Putamen (tissue), 1 donor: Measurements from ENCODE around the gene PDXK.

Experiments used
- DNase-seq: peaks from one replicate; pipeline ENCODE4 v3.0.0-alpha.2; 2016; ENCODE audit warnings: low spot score

PDXK gene

GRCh38 chr21:43782431-43783097, 63.6 kb downstream of the PDXK start:
- DNase-seq = no peak

GRCh38 chr21:43783098-43783700, 64.3 kb downstream of the PDXK start:
- DNase-seq = no peak

GRCh38 chr21:43785134-43785533, 66.2 kb downstream of the PDXK start:
- no peak for DNase-seq

GRCh38 chr21:43786300-43786806, 67.4 kb downstream of the PDXK start:
- no peak for DNase-seq

- no peak for DNase-seq
Measured at GRCh38 chr21:43786807-43787440, 68.0 kb downstream of the PDXK start.

- peak; percentile 93 for DNase-seq
Measured at GRCh38 chr21:43789276-43790009, 70.5 kb downstream of the PDXK start, which contains the start of gene RRP1. Gene RRP1, plus strand, starts transcription at chr21:43789577. Its CDS starts 53 bp downstream, at chr21:43789630.

- DNase-seq = no peak
Measured at GRCh38 chr21:43790010-43790524, 71.1 kb downstream of the PDXK start.

GRCh38 chr21:43792406-43792805, 73.5 kb downstream of the PDXK start:
- no peak for DNase-seq

- DNase-seq = no peak
Measured at GRCh38 chr21:43793243-43793642, 74.3 kb downstream of the PDXK start.

GRCh38 chr21:43794311-43794710, 75.4 kb downstream of the PDXK start:
- DNase-seq = no peak

GRCh38 chr21:43794857-43795256, 75.9 kb downstream of the PDXK start:
- DNase-seq = no peak

- DNase-seq = no peak
Measured at GRCh38 chr21:43797415-43797814, 78.5 kb downstream of the PDXK start.

GRCh38 chr21:43797925-43798715, 79.2 kb downstream of the PDXK start:
- no peak for DNase-seq

- DNase-seq = no peak
Measured at GRCh38 chr21:43799301-43799840, 80.4 kb downstream of the PDXK start.

- DNase-seq = no peak
Measured at GRCh38 chr21:43800124-43800523, 81.2 kb downstream of the PDXK start.

GRCh38 chr21:43800566-43800965, 81.6 kb downstream of the PDXK start:
- DNase-seq = no peak

- DNase-seq = no peak
Measured at GRCh38 chr21:43801006-43801783, 82.3 kb downstream of the PDXK start.

GRCh38 chr21:43802713-43803313, 83.9 kb downstream of the PDXK start:
- DNase-seq = no peak

GRCh38 chr21:43803558-43804300, 84.8 kb downstream of the PDXK start:
- DNase-seq = no peak
